CD4-positive, alpha-beta memory T cell (primary cell): ENCODE results near the gene SLC25A51. TPM values are rescaled to one million over a fixed set of nuclear protein-coding genes. Genes with fewer than 3 reads are reported as not detected.

Experiments used
- CTCF ChIA-PET: fragments of 350-600 bp; sonication (Branson Sonifier 250); formaldehyde crosslinking; loops from one replicate; lab custom pipeline; 2021; ENCODE audit warnings: inconsistent platforms; ENCODE audit not compliant: partially characterized antibody; lab: Charles Lee
- POLR2A ChIA-PET: fragments of 350-600 bp; sonication (Branson Sonifier 250); formaldehyde crosslinking; loops from one replicate; lab custom pipeline; 2021; ENCODE audit not compliant: partially characterized antibody; lab: Charles Lee
- DNase-seq, 5 donors: peaks; one replicate each; pipeline versions ENCODE4 v3.0.0 to v3.0.0-alpha.2; 2020 to 2022; ENCODE audit warnings: mixed read lengths in 1 of 5
- H3K27ac ChIP-seq: one replicate; pipeline ENCODE4 v1.7.0; 2013; ENCODE audit warnings: low read depth, low read length
- H3K27me3 ChIP-seq: 2 replicates; pipeline ENCODE4 v1.7.0; 2013; ENCODE audit warnings: mild to moderate bottlenecking, low read length, moderate library complexity; ENCODE audit not compliant: insufficient read depth
- H3K36me3 ChIP-seq: 2 replicates; pipeline ENCODE4 v1.7.0; 2013; ENCODE audit warnings: mild to moderate bottlenecking, low read length, moderate library complexity; ENCODE audit not compliant: insufficient read depth
- H3K4me1 ChIP-seq: 2 replicates; pipeline ENCODE4 v1.7.0; 2013; ENCODE audit warnings: mild to moderate bottlenecking, low read length, moderate library complexity; ENCODE audit not compliant: insufficient read depth
- H3K4me3 ChIP-seq, 2 donors: one replicate each; pipeline ENCODE4 v1.7.0; 2013; ENCODE audit warnings: low read length in 2 of 2, mild to moderate bottlenecking in 1 of 2
- H3K9me3 ChIP-seq, 2 donors: one replicate each; pipeline ENCODE4 v1.7.0; 2013; ENCODE audit warnings: low read length in 2 of 2, control low read depth in 1 of 2; ENCODE audit not compliant: control insufficient read depth in 1 of 2
- H3K27ac Mint-ChIP-seq, 7 donors: one replicate each; pipeline ENCODE4 v1.8.0; 2020 to 2021; ENCODE audit warnings: mixed read lengths in 7 of 7, mild to moderate bottlenecking in 6 of 7, inconsistent platforms in 3 of 7, moderate library complexity in 3 of 7
- H3K27me3 Mint-ChIP-seq, 2 donors: one replicate each; pipeline ENCODE4 v1.8.0; 2020 to 2021; ENCODE audit warnings: mixed read lengths in 2 of 2
- H3K36me3 Mint-ChIP-seq, 2 donors: one replicate each; pipeline ENCODE4 v1.8.0; 2020 to 2021; ENCODE audit warnings: mixed read lengths in 2 of 2, inconsistent platforms in 1 of 2, mild to moderate bottlenecking in 1 of 2
- H3K4me1 Mint-ChIP-seq, 4 donors: one replicate each; pipeline ENCODE4 v1.8.0; 2020 to 2021; ENCODE audit warnings: mixed read lengths in 4 of 4, mild to moderate bottlenecking in 1 of 4
- H3K4me3 Mint-ChIP-seq, 8 donors: one replicate each; pipeline ENCODE4 v1.8.0; 2020 to 2021; ENCODE audit warnings: mixed read lengths in 8 of 8, mild to moderate bottlenecking in 7 of 8, moderate library complexity in 6 of 8, inconsistent platforms in 3 of 8
- H3K9me3 Mint-ChIP-seq, 8 donors: one replicate each; pipeline ENCODE4 v1.8.0; 2020 to 2021; ENCODE audit warnings: mixed read lengths in 8 of 8, mild to moderate bottlenecking in 5 of 8, inconsistent platforms in 3 of 8, moderate library complexity in 1 of 8
- intact Hi-C: fragments of 100-400 bp; cut with micrococcal nuclease; formaldehyde crosslinking; loops from one replicate; pipeline ENCODE4 v1.15.1; 2023
- polyA plus RNA-seq, 2 donors: library from polyadenylated mRNA; unstranded; fragments of 300-500 nt; fragmentation: Illumina TruSeq; gene quantifications; one replicate each; pipeline ENCODE4 v1.2.3, GENCODE V29; 2021
- total RNA-seq, 2 experiments: library from RNA; stranded (reverse); gene quantifications; one replicate each; pipeline ENCODE4 v1.2.3, GENCODE V29; 2021

SLC25A51 gene
- total and polyA plus RNA-seq, 4 experiments from 2014 or later, result 8.0 to 43.3 (median 27.0) TPM

DNA sequence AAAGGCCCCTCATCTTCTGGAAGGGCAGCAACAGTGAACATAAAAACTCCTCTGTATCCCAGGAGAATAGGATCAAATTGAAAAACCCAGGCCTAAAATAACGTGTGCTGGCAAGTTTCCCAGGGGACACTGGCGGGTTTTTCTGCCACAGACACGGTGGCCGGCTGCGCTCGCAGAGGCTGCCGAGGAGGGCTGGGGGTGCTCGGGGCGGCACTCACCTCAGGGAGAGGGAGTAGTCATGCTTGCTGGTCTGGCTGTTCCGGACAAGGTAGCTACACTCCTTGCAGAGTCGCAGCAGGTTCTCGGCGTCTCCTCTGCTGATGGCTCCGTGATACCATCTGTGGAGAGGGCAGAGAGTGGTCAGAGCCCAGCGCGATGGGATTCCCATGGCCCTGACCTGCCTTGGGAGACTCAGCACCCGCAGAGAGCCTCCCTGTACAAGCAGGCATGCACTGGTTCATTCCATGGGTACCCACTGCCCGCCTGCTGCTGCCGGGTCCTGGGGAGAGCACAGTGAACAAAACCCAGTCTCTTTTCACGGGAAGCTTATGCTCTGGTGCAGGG is 44.6 kb upstream of the SLC25A51 start:
- H3K4me3 Mint-ChIP-seq, result no peak overlapping the region
- Histone ChIP-seq H3K27me3 (no peaks in the 10 kb centered on the region), H3K4me1 (no peaks in the 10 kb centered on the region), H3K4me3 (no peak overlapping the region), H3K27ac (no peak overlapping the region), H3K36me3 (no peaks in the 10 kb centered on the region), H3K9me3 (no peaks in the 10 kb centered on the region)
- POLR2A ChIA-PET, result no interaction called here
- no peak for DNase-seq
- H3K9me3 Mint-ChIP-seq, result no peaks in the 10 kb centered on the region
- H3K36me3 Mint-ChIP-seq, result no peaks in the 10 kb centered on the region
- CTCF ChIA-PET, result no interaction called here
- intact Hi-C loops, result no loop called here
- no peaks in the 10 kb centered on the region for H3K27me3 Mint-ChIP-seq
- H3K4me1 Mint-ChIP-seq, result peaks cover 0 to 5% (median 0%) of the 10 kb centered on the region in 4 donors
- H3K27ac Mint-ChIP-seq, result no peak overlapping the region

DNA sequence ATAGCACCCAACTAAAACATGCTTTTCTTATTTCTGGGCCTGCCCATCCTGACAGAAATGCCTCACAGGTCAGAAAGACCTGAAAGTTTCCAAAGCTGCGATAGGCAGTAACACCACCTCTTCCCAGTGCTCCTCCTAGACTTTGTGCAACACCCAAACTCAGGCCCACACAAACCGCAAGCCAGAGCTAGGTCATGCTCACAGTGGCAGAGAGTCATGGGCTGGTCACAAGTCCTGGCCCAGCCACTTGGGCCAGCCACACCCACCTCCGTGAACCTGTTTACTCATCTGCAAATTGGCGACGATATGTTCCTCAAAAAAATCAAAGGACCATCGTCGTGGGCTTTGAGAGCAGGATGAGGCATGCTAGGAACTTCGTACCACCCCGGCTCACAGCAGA is 44.0 kb upstream of the SLC25A51 start:
- H3K4me1 Mint-ChIP-seq, result no peaks in the 10 kb centered on the region
- H3K27me3 Mint-ChIP-seq, result no peaks in the 10 kb centered on the region
- H3K4me1 ChIP-seq, result no peaks in the 10 kb centered on the region
- H3K9me3 ChIP-seq, result no peaks in the 10 kb centered on the region
- CTCF ChIA-PET, result no interaction called here
- POLR2A ChIA-PET, result no interaction called here
- intact Hi-C loops, result no loop called here
- no peaks in the 10 kb centered on the region for H3K36me3 ChIP-seq
- H3K27ac Mint-ChIP-seq, result no peak overlapping the region
- H3K4me3 Mint-ChIP-seq, result no peak overlapping the region
- H3K27me3 ChIP-seq, result no peaks in the 10 kb centered on the region
- no peaks in the 10 kb centered on the region for H3K36me3 Mint-ChIP-seq
- no peak overlapping the region for H3K4me3 ChIP-seq
- no peak overlapping the region for H3K27ac ChIP-seq
- no peak for DNase-seq
- H3K9me3 Mint-ChIP-seq, result no peaks in the 10 kb centered on the region

DNA sequence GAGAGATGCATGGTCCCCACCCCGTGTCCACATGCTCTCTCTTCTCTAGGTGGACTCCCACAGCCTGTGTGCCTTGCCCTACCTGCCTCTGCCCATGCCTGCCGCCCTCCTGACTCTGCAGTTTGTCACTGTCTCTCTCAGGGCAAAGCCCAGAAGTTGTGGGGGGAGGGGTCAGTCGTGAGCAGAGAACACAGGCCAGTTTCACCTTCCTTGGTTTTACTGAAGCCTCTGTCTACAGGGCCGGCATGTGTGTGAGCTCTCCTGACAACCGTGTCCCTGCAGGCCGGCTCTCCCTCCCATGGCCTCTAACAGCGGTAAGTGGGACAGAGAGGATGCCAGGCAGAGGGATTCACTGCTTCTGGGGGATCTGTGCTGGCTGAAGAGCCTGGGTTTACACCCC is 43.5 kb upstream of the SLC25A51 start:
- Histone ChIP-seq H3K27me3 (no peaks in the 10 kb centered on the region), H3K27ac (no peak overlapping the region), H3K9me3 (no peaks in the 10 kb centered on the region), H3K4me3 (no peak overlapping the region), H3K36me3 (no peaks in the 10 kb centered on the region), H3K4me1 (no peaks in the 10 kb centered on the region)
- POLR2A ChIA-PET, result no interaction called here
- Mint-ChIP-seq H3K4me1 (no peaks in the 10 kb centered on the region), H3K36me3 (no peaks in the 10 kb centered on the region), H3K27ac (no peak overlapping the region), H3K4me3 (no peak overlapping the region), H3K27me3 (no peaks in the 10 kb centered on the region), H3K9me3 (no peaks in the 10 kb centered on the region)
- CTCF ChIA-PET, result no interaction called here
- intact Hi-C loops, result no loop called here
- DNase-seq, result no peak

DNA sequence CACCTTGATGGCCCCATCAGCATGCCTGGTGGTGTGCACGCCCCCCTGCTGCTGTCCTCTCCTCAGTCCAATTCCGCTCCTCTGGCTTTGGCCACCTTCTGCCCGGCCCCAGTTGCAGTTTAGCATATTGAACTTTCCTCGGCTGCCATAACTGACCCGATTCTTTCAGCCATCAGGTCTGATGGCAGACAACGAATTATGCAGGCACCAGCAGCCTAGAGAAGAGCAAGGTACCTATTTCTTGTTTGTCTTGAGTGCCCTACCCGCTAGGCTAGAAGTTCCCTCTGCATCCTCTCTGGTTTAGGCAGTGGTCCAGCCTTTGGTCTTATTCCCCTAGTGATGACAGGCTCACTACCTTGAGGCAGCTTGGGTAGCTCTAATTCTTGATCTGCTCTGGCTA is 43.0 kb upstream of the SLC25A51 start:
- no peaks in the 10 kb centered on the region for H3K4me1 ChIP-seq
- no peak overlapping the region for H3K4me3 ChIP-seq
- Mint-ChIP-seq H3K4me3 (no peak overlapping the region), H3K27me3 (no peaks in the 10 kb centered on the region), H3K9me3 (no peaks in the 10 kb centered on the region), H3K36me3 (no peaks in the 10 kb centered on the region), H3K27ac (no peak overlapping the region), H3K4me1 (no peaks in the 10 kb centered on the region)
- ChIA-PET CTCF (no interaction called here), POLR2A (no interaction called here)
- H3K27me3 ChIP-seq, result no peaks in the 10 kb centered on the region
- no peak for DNase-seq
- no peaks in the 10 kb centered on the region for H3K36me3 ChIP-seq
- H3K9me3 ChIP-seq, result no peaks in the 10 kb centered on the region
- H3K27ac ChIP-seq, result no peak overlapping the region
- intact Hi-C loops, result no loop called here

DNA sequence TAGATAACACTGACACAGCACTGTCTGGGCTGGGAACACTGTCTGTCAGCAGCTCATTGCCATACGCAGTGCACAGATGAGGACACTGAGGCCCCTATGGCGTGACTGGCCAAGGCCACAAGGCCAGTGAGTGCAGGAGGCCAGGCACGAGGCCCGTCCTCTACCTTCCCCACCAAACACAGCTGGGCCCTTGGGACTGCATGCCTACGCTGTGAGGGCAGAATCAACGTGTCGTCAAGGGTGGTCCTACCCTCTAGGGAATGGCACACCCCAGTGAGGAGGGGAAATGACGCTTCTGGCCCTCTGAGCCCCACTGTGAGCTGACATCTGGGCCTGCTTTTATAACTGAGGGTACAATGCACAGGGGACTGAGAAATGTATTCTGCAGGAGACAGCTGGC is 42.1 kb upstream of the SLC25A51 start:
- CTCF ChIA-PET, result no interaction called here

DNA sequence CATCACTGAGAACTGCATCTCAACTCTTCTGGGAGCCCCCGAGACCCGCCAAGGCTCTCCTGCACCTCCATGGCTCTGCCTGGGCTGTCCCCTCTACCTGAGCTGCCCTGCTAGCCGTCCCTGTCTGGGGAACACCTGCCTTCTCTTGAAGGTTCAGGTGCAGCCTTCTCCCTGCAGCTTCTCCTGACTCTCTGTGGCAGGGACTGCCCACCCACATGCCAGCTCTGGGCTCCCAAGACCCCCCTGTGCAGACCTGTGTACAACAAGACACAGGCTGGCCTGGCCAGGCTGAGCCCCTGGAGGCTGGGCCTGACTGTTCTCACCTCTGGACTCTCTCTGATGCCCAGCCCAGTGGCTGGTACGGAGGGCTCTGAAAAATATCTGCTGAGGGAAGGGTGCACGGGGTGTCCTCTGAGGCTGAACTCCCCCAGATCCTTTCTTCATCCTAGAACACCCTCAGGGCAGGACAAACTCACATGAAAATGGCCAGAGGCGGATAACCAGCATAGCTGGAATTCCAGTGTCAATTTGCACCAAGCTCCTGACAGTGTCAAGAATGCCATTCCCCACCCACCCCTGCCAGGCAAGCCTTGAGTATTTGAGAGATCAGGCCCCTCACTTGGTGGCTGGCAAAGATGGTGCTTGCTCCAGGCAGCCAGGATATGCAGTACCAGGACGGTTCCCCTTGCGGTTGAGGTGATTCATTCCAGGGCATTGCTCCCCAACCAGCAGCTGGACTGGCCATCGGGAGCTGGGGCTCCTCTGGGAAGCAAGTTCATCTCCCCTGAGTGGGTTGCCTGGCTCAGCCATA is 40.9 kb upstream of the SLC25A51 start:
- CTCF ChIA-PET, result no interaction called here
- Histone ChIP-seq H3K36me3 (no peaks in the 10 kb centered on the region), H3K9me3 (no peaks in the 10 kb centered on the region), H3K27ac (no peak overlapping the region), H3K27me3 (no peaks in the 10 kb centered on the region), H3K4me1 (no peaks in the 10 kb centered on the region), H3K4me3 (no peak overlapping the region)
- Mint-ChIP-seq H3K9me3 (no peaks in the 10 kb centered on the region), H3K4me3 (no peak overlapping the region), H3K27me3 (no peaks in the 10 kb centered on the region), H3K27ac (no peak overlapping the region), H3K36me3 (no peaks in the 10 kb centered on the region), H3K4me1 (no peaks in the 10 kb centered on the region)
- intact Hi-C loops, result no loop called here
- no peak for DNase-seq
- POLR2A ChIA-PET, result no interaction called here

More for the DNA sequence above, 42.1 kb upstream of the SLC25A51 start:
- H3K27ac ChIP-seq, result no peak overlapping the region
- no peaks in the 10 kb centered on the region for H3K4me1 ChIP-seq
- POLR2A ChIA-PET, result no interaction called here
- no peak for DNase-seq
- H3K27ac Mint-ChIP-seq, result no peak overlapping the region
- H3K9me3 Mint-ChIP-seq, result no peaks in the 10 kb centered on the region
- intact Hi-C loops, result no loop called here
- no peak overlapping the region for H3K4me3 Mint-ChIP-seq
- no peaks in the 10 kb centered on the region for H3K36me3 Mint-ChIP-seq
- no peaks in the 10 kb centered on the region for H3K9me3 ChIP-seq
- no peaks in the 10 kb centered on the region for H3K27me3 ChIP-seq
- H3K36me3 ChIP-seq, result no peaks in the 10 kb centered on the region
- no peaks in the 10 kb centered on the region for H3K27me3 Mint-ChIP-seq
- no peak overlapping the region for H3K4me3 ChIP-seq
- H3K4me1 Mint-ChIP-seq, result no peaks in the 10 kb centered on the region

DNA sequence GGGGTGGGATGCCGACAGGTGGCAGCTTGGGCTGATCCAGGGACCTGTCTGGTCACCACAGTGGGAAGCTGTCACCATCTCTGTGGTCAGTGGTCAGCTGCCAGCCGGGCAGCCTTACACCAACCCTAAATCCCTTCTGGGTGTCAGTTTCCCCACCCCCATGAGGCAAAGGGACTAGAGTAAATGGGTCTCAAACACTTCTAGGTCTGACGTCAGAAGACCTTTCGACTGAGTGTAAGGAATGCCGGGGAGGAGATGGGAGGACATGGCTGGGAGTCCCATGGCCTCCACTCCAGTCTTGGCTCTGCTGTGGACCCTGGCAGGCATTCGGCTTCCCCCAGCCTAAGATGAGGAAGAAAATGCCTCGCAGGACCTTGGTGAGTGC is 40.3 kb upstream of the SLC25A51 start:
- POLR2A ChIA-PET, result no interaction called here
- no peak for DNase-seq
- H3K4me3 ChIP-seq, result no peak overlapping the region
- no peak overlapping the region for H3K27ac ChIP-seq
- no peak overlapping the region for H3K27ac Mint-ChIP-seq
- no peak overlapping the region for H3K4me3 Mint-ChIP-seq
- H3K27me3 Mint-ChIP-seq, result no peaks in the 10 kb centered on the region
- no peaks in the 10 kb centered on the region for H3K4me1 Mint-ChIP-seq
- intact Hi-C loops, result no loop called here
- no peaks in the 10 kb centered on the region for H3K4me1 ChIP-seq
- H3K36me3 ChIP-seq, result no peaks in the 10 kb centered on the region
- H3K9me3 ChIP-seq, result no peaks in the 10 kb centered on the region
- no peaks in the 10 kb centered on the region for H3K9me3 Mint-ChIP-seq
- H3K36me3 Mint-ChIP-seq, result no peaks in the 10 kb centered on the region
- CTCF ChIA-PET, result no interaction called here
- H3K27me3 ChIP-seq, result no peaks in the 10 kb centered on the region
